ENCODE data around the gene TLK2.

The TLK2 gene

GRCh38 chr17:62655656-62656055 is 177.0 kb downstream of the TLK2 start:
- DNase-seq (ENCODE audit: low spot score), result no peak

- no peak for DNase-seq (ENCODE audit: low spot score)
These were observed 177.8 kb downstream of the TLK2 start for GRCh38 chr17:62656446-62656845.

- no peak for DNase-seq (ENCODE audit: low spot score)
These were observed 178.6 kb downstream of the TLK2 start for GRCh38 chr17:62657145-62657665.

DNA sequence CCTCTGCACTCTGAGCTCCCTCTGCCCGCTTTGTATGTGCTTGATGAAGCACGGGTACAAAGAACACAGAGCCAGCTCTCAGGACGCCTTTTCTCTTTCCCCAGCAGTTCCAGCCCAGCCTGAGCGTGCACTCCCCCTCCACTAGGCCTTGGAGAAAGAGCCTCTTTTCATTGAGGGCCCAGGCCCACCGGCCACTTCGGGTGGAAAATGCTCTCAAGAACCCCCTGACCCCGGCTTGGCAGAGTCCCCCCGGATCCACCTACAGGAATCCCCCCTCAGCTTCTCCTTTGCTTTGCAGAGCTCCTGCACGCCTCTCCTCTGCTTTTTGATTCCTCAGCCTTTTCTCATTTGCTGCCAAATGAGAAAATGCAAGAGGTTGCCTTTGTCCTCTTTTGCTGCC is 179.1 kb downstream of the TLK2 start:
- DNase-seq (ENCODE audit: low spot score), result no peak

DNA sequence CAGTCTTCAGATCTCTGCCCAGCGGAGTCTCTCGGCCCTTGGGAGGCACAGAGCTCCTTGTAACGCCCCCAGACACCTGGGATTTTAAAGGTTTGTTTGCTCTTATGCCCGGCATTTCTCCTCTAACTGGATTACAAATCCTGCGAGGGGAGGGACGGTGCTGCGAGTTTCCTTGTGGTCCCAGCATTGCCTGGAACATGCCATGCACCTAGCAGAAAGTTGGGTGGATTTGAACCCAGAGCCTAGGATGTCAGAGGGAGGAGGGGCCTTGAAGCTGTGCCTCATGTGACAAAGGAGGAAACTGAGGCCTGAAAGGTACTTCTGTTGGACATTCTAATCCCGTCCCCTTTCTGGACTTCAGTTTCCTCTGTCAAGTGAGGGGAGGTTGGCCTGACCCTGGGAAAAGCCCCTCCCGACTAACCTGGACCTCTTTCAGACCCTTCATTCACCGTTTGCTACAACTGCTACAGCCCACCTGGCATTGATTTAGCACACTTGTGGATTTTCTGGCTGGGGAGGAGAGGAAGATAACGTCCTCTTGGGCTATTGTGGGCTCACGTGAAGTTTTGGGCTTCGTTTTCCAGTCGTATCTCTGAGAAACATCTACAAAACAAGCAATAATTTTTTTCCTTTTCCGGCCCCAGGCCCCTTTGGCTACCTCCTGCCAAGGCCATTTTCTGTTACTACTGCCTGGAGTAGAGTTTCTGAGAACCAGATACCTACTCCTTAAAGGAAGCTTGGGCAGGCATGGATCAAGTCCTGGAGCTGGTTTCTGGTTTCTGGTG is 179.7 kb downstream of the TLK2 start:
- DNase-seq (ENCODE audit: low spot score), result no peak

- DNase-seq (ENCODE audit: low spot score), result no peak
These were observed 182.0 kb downstream of the TLK2 start for GRCh38 chr17:62660629-62661118.

- no peak for DNase-seq (ENCODE audit: low spot score)
These were observed 182.7 kb downstream of the TLK2 start for GRCh38 chr17:62661337-62661736.

GRCh38 chr17:62662855-62663254 is 184.2 kb downstream of the TLK2 start:
- DNase-seq (ENCODE audit: low spot score), result no peak
